RWPE2 (cell line): ENCODE results near the gene EFCAB8.

Source experiments
- ATAC-seq: fragments of 200-7000 bp; cut with Tn5 transposase; 3 replicates; pipeline ENCODE4 v1.9.1; 2021; ENCODE audit warnings: low read depth
- DNase-seq: peaks from one replicate; pipeline ENCODE4 v3.0.0-alpha.2; 2020; ENCODE audit warnings: low spot score
- H3K27ac ChIP-seq: fragments of 450-650 bp; 2 replicates; pipeline ENCODE4 v1.5.1; 2017; ENCODE audit warnings: mild to moderate bottlenecking; ENCODE audit not compliant: poor library complexity, severe bottlenecking
- H3K27me3 ChIP-seq: fragments of 250-450 bp; sonication (Bioruptor Pico); 2 replicates; pipeline ENCODE4 v1.5.1; 2021; ENCODE audit warnings: mild to moderate bottlenecking, moderate library complexity; ENCODE audit not compliant: insufficient read depth, poor library complexity, severe bottlenecking
- H3K36me3 ChIP-seq: fragments of 250-450 bp; sonication (Bioruptor Pico); 2 replicates; pipeline ENCODE4 v1.5.1; 2020; ENCODE audit warnings: low read depth, mild to moderate bottlenecking, moderate library complexity
- H3K4me1 ChIP-seq: fragments of 250-450 bp; sonication (Bioruptor Pico); 2 replicates; pipeline ENCODE4 v1.5.1; 2021; ENCODE audit warnings: mild to moderate bottlenecking, moderate library complexity; ENCODE audit not compliant: insufficient read depth, poor library complexity, severe bottlenecking
- H3K4me3 ChIP-seq: fragments of 250-450 bp; sonication (Bioruptor Pico); 2 replicates; pipeline ENCODE4 v1.5.1; 2021; ENCODE audit warnings: mild to moderate bottlenecking, moderate library complexity; ENCODE audit not compliant: severe bottlenecking
- H3K9me3 ChIP-seq: fragments of 250-450 bp; sonication (Bioruptor Pico); 2 replicates; pipeline ENCODE4 v1.5.1; 2021; ENCODE audit warnings: mild to moderate bottlenecking, moderate library complexity; ENCODE audit not compliant: severe bottlenecking
- CTCF ChIP-seq: fragments of 450-650 bp; IDR thresholded peaks from one replicate; pipeline ENCODE4 v1.5.1; 2017; ENCODE audit warnings: mild to moderate bottlenecking, moderate library complexity; ENCODE audit not compliant: poor library complexity, severe bottlenecking

Gene EFCAB8

GRCh38 chr20:32819992-32820697 lies 38.6 kb upstream of the EFCAB8 start:
- Histone ChIP-seq H3K4me1 (peaks cover 30% of the 10 kb centered on the region), H3K27me3 (no peaks in the 10 kb centered on the region), H3K9me3 (no peaks in the 10 kb centered on the region), H3K27ac (peak overlapping the region; percentile 61), H3K4me3 (peak overlapping the region; percentile 93), H3K36me3 (peaks cover 13% of the 10 kb centered on the region)
- peak; percentile 68 for ATAC-seq
- peak; percentile 87 for DNase-seq
- TF ChIP-seq CTCF: peak; percentile 31

- DNase-seq (no peak), ATAC-seq (no peak; the same call in 2 of the 3 replicates)
- H3K9me3 ChIP-seq: no peaks in the 10 kb centered on the region
- no peaks in the 10 kb centered on the region for H3K27me3 ChIP-seq
- H3K4me1 ChIP-seq: peaks cover 30% of the 10 kb centered on the region
- peaks cover 20% of the 10 kb centered on the region for H3K36me3 ChIP-seq
- no peak for TF ChIP-seq CTCF
- H3K4me3 ChIP-seq: peak overlapping the region; percentile 93
- H3K27ac ChIP-seq: peak overlapping the region; percentile 61
Measured at GRCh38 chr20:32820698-32821377, 37.9 kb upstream of the EFCAB8 start.

- no peak overlapping the region for H3K4me3 ChIP-seq
- peak overlapping the region; percentile 7 for H3K27ac ChIP-seq
- ATAC-seq (no peak), DNase-seq (no peak)
- no peak for TF ChIP-seq CTCF
- peaks cover 34% of the 10 kb centered on the region for H3K36me3 ChIP-seq
- H3K4me1 ChIP-seq: peaks cover 30% of the 10 kb centered on the region
- no peaks in the 10 kb centered on the region for H3K9me3 ChIP-seq
- H3K27me3 ChIP-seq: no peaks in the 10 kb centered on the region
Measured at GRCh38 chr20:32822225-32822624, 36.5 kb upstream of the EFCAB8 start.

- Histone ChIP-seq H3K4me3 (no peak overlapping the region), H3K4me1 (peaks cover 30% of the 10 kb centered on the region), H3K27ac (peak overlapping the region; percentile 7), H3K36me3 (peaks cover 43% of the 10 kb centered on the region), H3K27me3 (no peaks in the 10 kb centered on the region), H3K9me3 (no peaks in the 10 kb centered on the region)
- DNase-seq (no peak), ATAC-seq (peak; percentile 65)
- peak; percentile 18 for TF ChIP-seq CTCF
Measured at GRCh38 chr20:32823078-32823477, 35.6 kb upstream of the EFCAB8 start.
